Lower lobe of right lung (tissue), 2 donors: Measurements from ENCODE around the gene ABCC3. TPM values are rescaled to one million over a fixed set of nuclear protein-coding genes. Genes with fewer than 3 reads are reported as not detected.

Experiments
- ATAC-seq, 2 donors: fragments of 200-7000 bp; cut with Tn5 transposase; one replicate each; pipeline ENCODE4 v1.9.1; 2020 to 2022; ENCODE audit warnings: mild to moderate bottlenecking in 2 of 2, moderate library complexity in 2 of 2
- DNase-seq: peaks from one replicate; pipeline ENCODE4 v3.0.0-alpha.2; 2020
- H3K27ac ChIP-seq: fragments of 200-600 bp; one replicate; pipeline ENCODE4 v1.8.0; 2022
- H3K27me3 ChIP-seq: fragments of 200-600 bp; one replicate; pipeline ENCODE4 v1.8.0; 2022; ENCODE audit warnings: low read depth
- H3K36me3 ChIP-seq: fragments of 200-600 bp; one replicate; pipeline ENCODE4 v1.8.0; 2022; ENCODE audit warnings: mild to moderate bottlenecking
- H3K4me1 ChIP-seq: fragments of 200-600 bp; one replicate; pipeline ENCODE4 v1.8.0; 2022
- H3K4me3 ChIP-seq: fragments of 200-600 bp; one replicate; pipeline ENCODE4 v1.8.0; 2022; ENCODE audit warnings: mild to moderate bottlenecking
- H3K9me3 ChIP-seq: fragments of 200-600 bp; one replicate; pipeline ENCODE4 v1.8.0; 2022
- CTCF ChIP-seq: fragments of 200-600 bp; IDR thresholded peaks from one replicate; pipeline ENCODE4 v1.8.0; 2022; ENCODE audit warnings: antibody characterized with exemption, mild to moderate bottlenecking
- intact Hi-C: fragments of 100-400 bp; cut with DNase I; formaldehyde crosslinking; loops from one replicate; pipeline ENCODE4 v1.11.0; 2022
- total RNA-seq: library from RNA; stranded (reverse); fragmentation: NEBNext Ultra II Directional; extraction: Animal tissue kit (Norgen Biotek cat#: 25700); gene quantifications from one replicate; pipeline ENCODE4 v1.2.1, GENCODE V29; 2021
- donor health status: DM: no; HTN: yes; CAD: no; lungs with severe emphysema.

Gene ABCC3
- total RNA-seq, 1 donor from 2014 or later = 41.7 TPM

GRCh38 chr17:50656509-50656908, 21.8 kb downstream of the ABCC3 start:
- no peak overlapping the region for H3K4me3 ChIP-seq
- intact Hi-C loops = no loop called here
- no peaks in the 10 kb centered on the region for H3K27me3 ChIP-seq
- no peaks in the 10 kb centered on the region for H3K9me3 ChIP-seq
- ATAC-seq (no peak), DNase-seq (no peak)
- H3K4me1 ChIP-seq = peaks cover 20% of the 10 kb centered on the region
- no peaks in the 10 kb centered on the region for H3K36me3 ChIP-seq
- no peak overlapping the region for H3K27ac ChIP-seq
- no peak for TF ChIP-seq CTCF

DNA sequence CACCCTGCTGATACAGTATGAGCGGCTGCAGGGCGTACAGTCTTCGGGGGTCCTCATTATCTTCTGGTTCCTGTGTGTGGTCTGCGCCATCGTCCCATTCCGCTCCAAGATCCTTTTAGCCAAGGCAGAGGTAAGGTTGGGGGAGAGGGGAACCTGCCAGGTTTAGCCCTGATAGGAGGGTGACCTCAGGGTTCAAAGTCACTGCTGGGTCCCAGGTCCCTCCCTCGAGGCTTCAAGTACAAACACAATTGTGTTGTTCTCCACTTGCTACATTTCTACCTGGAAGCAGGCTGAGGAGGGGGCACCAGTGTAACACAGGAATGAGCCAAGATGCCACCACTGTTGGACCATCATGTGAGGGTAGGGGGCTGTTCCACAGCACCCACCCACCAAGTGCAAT, 22.4 kb downstream of the ABCC3 start:
- H3K36me3 ChIP-seq = no peaks in the 10 kb centered on the region
- DNase-seq (no peak), ATAC-seq (no peak)
- no peaks in the 10 kb centered on the region for H3K27me3 ChIP-seq
- H3K4me3 ChIP-seq = no peak overlapping the region
- TF ChIP-seq CTCF = no peak
- H3K4me1 ChIP-seq = peaks cover 26% of the 10 kb centered on the region
- H3K9me3 ChIP-seq = no peaks in the 10 kb centered on the region
- no peak overlapping the region for H3K27ac ChIP-seq
- intact Hi-C loops = no loop called here

DNA sequence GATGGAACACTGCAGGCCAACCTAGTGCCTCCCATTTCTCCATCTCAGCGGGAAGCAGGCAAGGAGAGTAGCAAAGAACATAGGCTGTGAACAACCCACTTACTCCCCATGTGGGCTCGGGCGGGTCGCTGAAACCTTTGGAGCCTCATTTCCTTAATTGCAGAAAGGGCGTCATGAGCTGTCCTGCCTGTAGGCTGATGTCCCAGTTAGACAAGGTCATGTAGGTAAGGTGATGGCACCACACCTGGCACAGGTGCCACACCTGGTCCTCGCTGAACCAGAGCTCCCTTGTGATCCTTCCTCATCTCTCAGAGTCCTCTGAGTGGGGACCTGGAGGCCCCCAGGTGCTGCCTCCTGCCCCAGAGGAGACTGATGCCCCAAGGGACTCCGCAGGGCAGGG, 22.9 kb downstream of the ABCC3 start:
- ATAC-seq (no peak), DNase-seq (no peak)
- Histone ChIP-seq H3K27me3 (no peaks in the 10 kb centered on the region), H3K9me3 (no peaks in the 10 kb centered on the region), H3K36me3 (no peaks in the 10 kb centered on the region), H3K4me3 (no peak overlapping the region), H3K4me1 (peaks cover 29% of the 10 kb centered on the region), H3K27ac (no peak overlapping the region)
- intact Hi-C loops = no loop called here
- no peak for TF ChIP-seq CTCF

DNA sequence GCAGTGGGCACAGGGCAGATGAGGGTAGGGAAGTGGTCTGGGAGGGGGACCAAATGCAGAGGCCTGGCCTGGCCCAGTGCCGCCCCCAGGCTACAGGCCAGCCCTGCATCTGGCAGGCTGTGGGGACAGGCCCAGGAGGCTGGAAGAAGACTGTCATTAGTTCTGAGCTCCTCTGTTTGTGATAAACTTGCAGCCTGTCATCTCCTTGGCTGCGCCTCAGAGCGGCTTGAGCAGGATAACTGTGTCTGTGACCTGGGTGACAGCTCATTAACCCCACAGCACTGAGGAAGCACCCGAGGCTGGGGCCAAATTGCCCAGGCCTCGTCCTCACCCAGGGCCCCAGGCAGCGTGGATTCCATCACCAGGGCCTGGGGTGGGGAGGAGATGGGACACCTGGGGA, 23.9 kb downstream of the ABCC3 start:
- Histone ChIP-seq H3K4me3 (no peak overlapping the region), H3K27me3 (no peaks in the 10 kb centered on the region), H3K27ac (no peak overlapping the region), H3K4me1 (peaks cover 29% of the 10 kb centered on the region), H3K9me3 (no peaks in the 10 kb centered on the region), H3K36me3 (no peaks in the 10 kb centered on the region)
- ATAC-seq (no peak), DNase-seq (no peak)
- intact Hi-C loops = no loop called here
- TF ChIP-seq CTCF = no peak

GRCh38 chr17:50659179-50659578, 24.5 kb downstream of the ABCC3 start:
- no peak for DNase-seq

More at GRCh38 chr17:50659179-50659578, 24.5 kb downstream of the ABCC3 start:
- no peak for TF ChIP-seq CTCF
- intact Hi-C loops = no loop called here
- Histone ChIP-seq H3K4me1 (peaks cover 29% of the 10 kb centered on the region), H3K27me3 (no peaks in the 10 kb centered on the region), H3K4me3 (no peak overlapping the region), H3K27ac (no peak overlapping the region), H3K9me3 (no peaks in the 10 kb centered on the region), H3K36me3 (no peaks in the 10 kb centered on the region)
- no peak for ATAC-seq
